Measurements from ENCODE around the gene SORCS2.

Gene SORCS2

GRCh38 chr4:7420661-7421040 lies 228.3 kb downstream of the SORCS2 start:
- no peak for DNase-seq

GRCh38 chr4:7421356-7422150 lies 229.2 kb downstream of the SORCS2 start:
- DNase-seq: no peak

DNA sequence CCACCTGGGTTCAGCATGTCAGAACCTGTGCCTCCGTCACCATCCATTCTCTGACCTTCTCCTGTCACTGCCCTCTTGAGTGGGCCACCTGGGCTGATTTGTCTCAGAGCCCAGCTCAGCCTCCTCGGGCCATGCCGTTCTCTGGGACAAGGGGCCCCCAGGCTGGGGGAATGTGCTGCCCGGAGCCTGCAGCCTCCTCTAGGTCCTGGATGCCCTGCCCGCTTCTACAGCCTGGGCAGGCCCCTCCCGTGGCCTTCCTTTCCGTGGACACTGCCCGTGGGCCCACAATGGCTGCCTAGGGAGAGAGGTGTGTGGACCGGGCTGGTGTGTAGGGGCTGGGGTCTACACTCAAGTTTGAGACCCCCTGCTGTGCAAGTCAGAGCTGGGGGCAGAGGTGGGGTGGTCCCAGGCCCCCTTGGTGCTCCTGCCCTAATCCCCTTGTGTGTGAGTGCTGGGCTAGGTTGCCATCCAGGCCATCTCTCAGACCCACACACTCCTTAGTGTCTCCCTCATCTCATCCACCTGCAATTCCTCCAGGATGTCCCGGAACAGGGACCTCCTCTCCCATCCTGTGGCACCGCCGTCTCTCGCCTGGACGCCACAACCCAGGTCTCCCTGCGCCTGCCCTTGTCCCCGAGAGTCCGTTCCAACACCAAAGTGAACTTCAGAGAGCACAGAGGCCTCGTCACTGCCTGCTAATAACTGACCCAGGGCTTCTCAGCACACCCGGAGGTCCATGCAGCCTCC lies 230.0 kb downstream of the SORCS2 start:
- no peak for DNase-seq

- DNase-seq: no peak
These were observed 230.5 kb downstream of the SORCS2 start for GRCh38 chr4:7422898-7423180.

- DNase-seq: no peak
These were observed 231.1 kb downstream of the SORCS2 start for GRCh38 chr4:7423391-7423790.

DNA sequence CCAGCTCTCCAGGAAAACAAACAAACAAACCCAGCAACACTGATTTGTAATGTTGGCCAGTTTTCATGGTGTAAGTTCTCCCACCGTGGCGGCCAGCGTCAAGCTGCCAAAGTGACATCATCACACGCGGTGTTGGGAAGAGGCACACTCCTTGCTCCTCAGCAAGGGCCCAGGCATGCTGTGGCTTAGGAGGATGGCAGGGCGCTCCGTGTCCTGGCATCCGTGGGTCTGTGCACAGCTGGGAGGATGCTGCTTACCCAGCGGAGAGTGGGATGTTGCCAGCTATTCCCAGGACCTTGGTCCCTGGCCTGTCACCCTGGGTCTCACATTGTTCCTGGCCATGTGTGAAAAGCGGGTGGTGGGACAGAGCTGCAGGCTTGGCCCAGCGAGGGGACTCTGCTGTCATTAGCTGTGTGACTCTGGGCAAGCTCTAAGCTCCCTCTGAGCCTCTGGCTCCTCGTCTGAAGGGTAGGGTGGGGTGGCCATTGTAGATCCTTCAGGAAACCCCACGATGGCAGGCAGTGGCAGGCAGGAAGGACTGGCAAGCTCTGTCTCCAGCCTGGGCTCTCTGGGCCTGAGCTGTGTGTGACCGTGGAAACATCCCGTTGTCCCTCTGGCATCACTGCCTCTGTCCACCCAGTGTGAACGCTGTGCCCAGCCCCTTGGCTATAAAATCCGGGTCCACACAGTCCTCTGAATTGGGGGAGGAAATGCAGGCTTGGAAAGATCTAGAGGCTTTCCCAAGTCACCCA lies 231.6 kb downstream of the SORCS2 start:
- no peak for DNase-seq

GRCh38 chr4:7424553-7425111 lies 232.3 kb downstream of the SORCS2 start:
- DNase-seq: no peak

DNA sequence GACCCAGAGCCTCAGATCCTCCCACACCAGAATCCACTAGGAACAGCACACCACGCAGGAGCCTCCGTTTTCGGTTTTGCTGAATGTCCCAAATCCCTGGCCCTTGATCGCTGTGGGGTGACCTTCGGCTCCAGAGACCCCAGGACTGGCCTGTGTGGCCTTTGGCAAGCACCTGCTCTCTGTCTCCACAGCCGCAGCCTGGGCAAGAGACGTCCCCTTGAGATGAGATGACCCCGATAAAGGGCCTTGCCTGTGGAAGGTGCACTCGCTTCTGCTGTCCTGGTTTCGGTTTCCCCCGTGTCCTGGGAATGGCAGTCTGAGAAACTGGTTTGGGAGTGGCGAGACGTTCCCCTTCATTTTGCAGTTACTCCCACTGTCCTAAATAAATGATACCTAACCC lies 232.8 kb downstream of the SORCS2 start:
- DNase-seq: no peak

GRCh38 chr4:7425591-7426468 lies 233.5 kb downstream of the SORCS2 start:
- DNase-seq: no peak

DNA sequence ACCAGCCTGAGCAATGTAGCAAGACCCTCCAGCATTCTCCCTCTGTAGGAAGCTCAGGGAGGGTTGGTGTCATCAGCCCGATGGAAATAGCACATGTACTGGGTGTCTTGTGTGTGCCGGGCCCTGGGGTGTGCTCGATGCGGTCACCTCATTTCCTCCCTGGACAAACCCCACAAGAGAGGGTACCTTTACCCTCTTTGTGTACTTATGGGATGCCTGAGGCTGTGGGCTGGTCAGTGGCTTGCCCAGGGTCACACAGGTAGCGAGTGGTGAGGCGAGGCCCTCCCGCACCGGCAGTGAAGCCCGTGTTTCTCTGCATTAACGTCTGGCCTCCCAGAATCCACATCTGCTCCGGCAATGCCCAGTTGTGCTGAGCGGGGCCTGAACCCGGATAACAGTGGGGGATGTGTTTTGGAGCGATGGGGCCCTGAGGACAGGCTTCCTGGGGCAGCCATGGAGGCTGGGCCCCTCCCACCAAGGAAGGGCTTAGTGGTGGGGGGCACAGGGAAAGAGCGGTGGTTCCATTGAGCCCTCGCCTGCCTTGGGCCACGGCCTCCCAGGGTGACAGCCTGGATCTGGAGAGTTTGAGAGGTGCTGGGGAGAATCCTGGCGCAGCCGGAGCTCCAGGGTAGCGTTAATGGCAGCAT lies 234.3 kb downstream of the SORCS2 start:
- DNase-seq: no peak

DNA sequence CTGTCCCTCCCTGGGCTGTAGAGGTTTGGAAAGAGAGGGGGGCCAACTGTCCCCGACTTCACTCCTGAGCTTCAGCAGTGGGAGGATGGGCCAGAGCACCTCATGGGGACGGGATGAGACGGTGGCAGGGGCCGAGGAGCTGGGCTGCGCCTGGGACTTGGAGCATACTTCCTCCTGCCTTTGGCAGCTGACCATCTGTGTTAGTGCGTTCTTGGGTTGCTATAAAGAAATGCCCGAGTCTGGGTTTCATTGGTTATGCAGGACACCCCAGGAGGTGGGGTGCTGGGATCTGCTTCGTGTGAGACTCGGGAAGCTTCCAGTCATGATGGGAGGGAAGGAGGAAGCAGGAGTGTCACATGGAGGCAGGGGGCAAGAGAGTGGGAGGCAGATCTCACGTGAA lies 235.0 kb downstream of the SORCS2 start:
- DNase-seq: no peak

DNA sequence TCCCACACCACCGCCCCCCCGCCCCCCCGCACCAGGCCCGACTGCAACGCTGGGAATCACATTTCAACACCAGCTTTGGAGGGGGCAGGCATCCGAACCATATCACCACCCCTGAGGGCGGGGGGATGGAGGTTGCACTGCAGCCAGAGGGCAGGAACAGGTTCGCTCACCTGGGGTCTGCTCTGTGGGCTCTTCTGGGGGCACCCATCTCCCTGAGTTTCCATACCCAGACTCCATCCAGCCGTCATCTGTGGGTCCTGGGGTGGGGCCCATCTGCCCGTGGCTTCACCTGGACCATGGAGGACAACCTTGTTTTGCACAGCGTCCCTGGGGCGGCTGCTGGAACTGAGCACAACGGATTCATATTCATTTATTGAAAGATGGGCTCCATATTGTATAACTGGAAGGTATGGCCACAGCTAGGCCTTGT lies 235.5 kb downstream of the SORCS2 start:
- DNase-seq: no peak

- no peak for DNase-seq
These were observed 236.1 kb downstream of the SORCS2 start for GRCh38 chr4:7428261-7429068.

DNA sequence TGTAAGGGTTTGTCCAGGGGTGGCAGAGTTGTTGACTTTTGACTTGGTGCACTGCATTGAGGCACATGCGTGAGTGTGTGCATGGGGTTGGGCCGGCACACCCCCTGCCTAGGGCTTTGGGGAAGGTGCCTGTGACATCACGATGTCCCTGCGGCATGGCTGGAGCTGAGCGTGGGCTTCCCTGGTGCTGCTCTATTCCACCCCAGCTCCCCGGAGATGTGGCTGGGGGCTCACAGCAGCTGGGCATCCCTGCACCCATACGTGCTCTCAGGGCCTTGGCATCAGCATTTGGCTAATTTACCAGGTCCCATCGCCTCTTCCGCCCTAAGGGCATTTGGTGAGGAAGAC lies 236.7 kb downstream of the SORCS2 start:
- DNase-seq: no peak

- DNase-seq: no peak
These were observed 237.3 kb downstream of the SORCS2 start for GRCh38 chr4:7429601-7430078.

DNA sequence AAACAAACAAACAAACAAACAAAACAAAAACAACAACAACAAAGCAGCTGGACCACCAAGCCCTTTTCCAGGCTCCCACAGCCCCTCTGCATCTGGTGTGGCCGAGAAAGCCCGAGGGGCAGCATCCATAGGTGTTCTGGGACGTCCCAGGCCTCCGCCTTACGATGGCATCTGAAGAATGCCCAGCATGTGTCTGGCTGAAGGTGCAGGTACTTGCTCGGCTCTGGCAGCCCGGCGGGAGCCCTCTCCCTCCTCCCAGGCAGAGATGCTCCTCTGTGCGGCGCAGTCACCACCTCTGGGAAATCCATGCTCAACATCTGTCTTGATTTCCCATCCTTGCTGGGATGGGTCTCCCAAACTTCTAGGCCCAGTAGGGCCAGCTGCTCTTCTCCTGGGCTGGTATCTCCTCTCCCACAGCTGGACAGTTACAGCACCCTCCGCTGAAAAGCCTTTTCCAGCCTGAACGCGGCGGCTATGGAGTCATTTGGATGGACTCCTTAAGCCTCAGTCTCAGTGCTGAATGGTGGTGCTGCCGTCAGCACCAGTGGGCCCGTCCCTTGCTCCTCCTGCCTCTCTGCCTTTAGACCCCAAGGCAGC lies 238.1 kb downstream of the SORCS2 start:
- DNase-seq: no peak

DNA sequence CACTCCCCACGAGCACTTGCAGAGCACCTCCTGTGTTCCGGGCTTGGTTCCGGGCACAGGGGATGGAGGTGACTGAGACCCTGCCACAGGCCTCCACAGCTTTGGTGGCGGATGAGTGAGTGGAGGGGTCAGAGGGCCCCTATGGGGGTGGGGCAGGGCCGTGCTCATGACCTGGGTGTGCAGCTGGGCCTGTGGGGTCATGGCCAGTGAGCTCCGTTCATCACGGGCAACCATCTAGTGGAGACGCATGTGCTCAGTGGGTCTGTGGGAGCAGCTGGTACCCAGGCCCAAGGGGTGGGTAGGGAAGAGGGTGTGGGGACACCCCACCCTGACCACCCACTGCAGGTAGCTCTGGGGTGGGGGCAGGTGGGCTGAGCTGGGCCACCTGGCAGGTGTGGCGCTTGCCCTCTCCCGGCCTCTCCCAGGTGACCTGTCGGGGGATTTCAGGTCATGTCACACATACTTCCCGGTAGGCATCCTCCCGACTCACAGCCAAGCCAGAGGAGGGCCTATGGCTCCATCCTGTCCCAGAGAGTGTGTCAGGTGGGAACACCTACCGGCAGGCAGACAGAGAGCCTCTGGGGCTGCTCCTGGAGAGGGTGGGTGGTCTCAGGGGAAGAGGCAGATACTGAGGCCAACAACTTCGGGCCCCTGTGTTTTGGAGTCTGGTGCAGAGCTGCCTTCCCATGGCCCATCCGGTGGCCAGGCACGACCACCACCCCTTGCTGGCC lies 238.8 kb downstream of the SORCS2 start:
- no peak for DNase-seq

DNA sequence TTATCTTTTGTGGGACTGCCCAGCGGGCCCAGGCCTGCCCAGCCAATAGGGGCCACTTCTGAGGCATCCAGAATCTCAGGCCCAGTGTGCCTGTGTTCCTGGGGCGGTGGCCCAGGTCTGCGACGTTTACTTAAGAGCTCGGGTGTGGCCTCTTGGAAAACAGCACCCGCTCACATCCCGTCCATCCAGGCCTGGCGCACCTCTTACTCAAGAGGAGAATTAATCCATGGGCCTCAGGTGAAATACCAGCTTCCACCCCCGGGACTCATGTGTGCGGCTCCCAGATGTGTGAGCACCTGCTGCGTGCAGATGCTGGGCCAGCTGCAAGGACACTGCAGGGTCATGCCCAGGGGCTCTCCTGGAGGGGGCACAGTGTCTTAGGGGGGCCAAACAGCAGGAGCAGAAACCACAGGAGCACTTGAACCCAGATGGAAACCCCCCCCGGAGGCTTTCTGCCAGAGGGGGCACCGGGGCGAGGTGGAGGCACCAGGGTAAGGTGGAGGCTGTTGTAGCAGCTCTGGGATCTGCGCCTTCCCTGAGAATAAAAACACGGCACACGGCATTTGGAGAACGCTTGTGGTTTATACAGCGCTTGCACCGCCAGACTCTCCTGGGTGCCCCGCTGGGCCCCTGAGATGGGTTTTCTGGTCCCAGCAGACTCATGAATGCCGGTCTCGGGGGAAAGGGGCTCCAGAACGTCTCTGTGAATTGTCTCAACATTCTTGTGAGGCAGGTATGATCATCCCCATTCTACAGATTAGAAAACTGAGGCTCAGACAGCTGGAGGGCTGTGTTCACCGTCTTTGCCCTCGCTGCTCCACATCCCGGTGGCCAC lies 239.6 kb downstream of the SORCS2 start:
- DNase-seq: no peak

Measured in effector CD4-positive, alpha-beta T cell (primary cell).